CD1c-positive myeloid dendritic cell (primary cell): Measurements from ENCODE around the gene ADARB2.

Experiments used
- DNase-seq: peaks from one replicate; pipeline ENCODE4 v3.0.0-alpha.2; 2016; ENCODE audit errors: extremely low spot score

The ADARB2 gene

DNA sequence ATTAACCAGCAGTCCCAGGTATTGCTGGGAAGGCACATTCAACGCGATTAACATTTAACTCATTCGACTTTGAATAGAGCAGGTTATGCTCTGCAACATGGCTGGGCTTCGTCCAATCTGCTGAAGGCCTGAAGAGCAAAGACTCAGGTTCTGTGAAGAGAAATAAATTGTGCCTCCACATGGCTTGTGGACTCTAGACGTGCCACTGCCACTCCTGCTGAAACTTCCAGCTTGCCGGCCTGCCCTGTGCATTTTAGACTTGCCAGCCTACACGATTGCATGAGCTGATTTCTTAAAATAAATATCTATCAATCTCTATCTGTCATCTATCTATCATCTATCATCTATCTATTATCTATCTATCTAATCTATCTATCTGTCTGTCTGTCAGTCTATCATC, 543.2 kb downstream of the ADARB2 start:
- no peak for DNase-seq

DNA sequence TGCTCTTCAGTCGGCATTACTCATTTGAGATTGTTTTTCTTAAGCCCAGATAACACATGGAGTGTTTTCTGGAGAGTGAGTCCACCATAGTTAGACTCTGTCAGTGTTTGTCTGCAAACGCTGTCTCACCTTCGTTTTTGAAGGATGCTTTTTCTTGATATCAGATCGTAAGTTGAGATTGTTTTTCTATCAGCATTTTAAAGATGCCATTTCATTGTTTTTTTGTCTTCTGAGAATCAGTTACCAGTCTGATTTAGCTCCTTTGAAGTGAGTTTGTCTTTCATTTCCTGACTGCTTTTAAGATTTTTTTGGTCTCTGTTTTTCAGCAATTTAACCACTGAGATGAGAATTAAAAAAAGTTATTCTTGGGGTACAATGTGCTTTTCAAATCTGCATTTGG, 543.8 kb downstream of the ADARB2 start:
- no peak for DNase-seq

DNA sequence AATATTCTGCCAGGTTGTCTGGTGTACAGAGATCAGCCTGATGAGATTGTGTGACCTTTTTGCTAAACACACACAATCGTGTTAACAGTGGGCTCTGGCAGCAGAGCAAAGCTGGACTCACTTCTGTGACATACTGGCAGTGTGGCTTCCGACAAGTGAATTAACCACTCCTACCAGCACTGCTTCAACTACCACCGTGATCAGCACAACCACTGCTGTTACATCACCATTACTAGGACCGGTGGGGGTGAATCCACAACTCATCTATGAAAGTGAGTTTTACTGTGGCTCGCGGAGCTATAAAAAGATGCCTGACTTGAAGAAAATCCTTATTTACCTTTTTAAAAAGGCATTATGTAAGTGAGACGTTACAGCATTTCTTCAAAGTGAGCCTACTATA, 545.6 kb downstream of the ADARB2 start:
- DNase-seq: no peak

DNA sequence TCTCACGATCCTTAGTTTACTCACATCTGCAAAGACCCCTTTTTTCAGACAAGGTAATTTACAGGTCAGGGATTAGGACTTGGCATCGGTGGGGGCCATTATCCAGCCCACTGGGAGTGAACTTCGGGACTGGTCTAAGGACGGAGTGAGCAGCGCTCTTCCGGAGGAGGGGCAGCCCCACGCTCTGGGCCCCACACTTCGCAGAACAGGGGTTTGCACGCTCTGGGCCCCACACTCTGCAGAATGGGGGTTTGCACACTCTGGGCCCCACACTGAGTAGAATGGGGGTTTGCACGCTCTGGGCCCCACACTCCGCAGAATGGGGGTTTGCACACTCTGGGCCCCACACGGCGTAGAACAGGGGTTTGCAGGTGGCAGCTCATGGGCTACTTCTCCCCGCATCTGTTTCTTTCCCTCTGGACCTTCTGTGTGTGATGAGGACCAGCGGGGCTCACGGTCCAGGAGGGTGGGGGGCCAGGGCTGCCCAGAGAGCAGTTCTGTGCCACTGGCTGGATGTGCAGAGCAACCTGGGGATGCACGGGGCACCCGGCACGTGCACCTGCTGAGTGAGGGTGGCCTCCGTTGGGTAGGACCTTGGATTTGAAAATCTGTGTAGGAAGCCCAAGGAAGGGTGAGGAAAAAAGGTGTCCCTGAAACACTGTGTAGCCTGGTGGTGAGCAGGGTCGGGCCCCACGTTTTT, 546.4 kb downstream of the ADARB2 start:
- DNase-seq: no peak

DNA sequence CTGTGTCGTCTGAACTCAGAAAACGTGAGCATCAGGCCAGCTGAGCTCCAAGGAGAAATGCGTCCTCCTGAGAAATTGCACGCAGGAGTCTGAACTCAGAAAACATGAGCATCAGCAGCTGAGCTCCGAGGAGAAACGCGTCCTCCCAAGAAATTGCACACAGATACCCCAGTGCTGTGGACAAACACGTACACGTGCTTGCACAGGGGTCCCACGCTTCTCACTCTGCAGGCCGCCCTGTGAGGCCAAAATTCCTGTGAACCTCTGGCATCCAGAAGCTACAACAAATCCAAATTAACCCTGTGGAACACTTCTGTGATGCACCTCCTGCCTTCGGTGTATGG, 547.3 kb downstream of the ADARB2 start:
- no peak for DNase-seq

DNA sequence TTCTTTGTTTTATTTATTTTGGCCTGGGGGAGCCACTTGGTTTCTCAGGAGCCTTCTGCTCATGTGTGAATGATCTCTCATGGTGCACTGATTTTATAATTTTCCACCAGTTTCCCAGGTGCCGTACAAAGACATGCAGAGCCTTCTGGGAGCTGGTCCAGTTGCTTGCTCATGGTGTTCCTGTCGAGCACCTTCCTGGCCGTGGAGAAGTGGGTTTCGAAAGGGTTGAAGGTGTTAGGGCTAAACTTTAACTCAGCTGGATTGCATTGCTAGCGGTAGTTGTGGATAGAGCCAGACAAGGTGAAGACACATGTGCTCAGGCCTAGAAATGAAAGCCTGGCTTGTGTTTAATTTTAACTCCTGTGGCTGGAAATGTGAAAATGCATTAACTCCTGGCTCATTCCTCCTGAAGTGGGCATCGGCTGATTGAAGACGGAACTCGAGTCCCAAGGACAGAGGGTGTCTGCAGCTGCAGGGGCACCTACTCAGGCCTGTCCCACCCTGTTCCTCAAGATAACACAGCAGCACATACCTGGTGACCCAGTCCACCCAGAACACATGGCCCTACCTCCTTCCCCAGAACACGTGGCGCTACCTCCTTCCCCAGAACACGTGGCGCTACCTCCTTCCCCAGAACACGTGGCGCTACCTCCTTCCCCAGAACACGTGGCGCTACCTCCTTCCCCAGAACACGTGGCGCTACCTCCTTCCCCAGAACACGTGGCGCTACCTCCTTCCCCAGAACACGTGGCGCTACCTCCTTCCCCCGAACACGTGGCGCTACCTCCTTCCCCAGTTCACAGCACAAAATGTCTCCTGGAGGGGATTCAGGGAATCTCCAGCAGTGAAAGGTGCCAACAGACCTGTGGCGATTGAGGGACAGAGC, 547.9 kb downstream of the ADARB2 start:
- no peak for DNase-seq

DNA sequence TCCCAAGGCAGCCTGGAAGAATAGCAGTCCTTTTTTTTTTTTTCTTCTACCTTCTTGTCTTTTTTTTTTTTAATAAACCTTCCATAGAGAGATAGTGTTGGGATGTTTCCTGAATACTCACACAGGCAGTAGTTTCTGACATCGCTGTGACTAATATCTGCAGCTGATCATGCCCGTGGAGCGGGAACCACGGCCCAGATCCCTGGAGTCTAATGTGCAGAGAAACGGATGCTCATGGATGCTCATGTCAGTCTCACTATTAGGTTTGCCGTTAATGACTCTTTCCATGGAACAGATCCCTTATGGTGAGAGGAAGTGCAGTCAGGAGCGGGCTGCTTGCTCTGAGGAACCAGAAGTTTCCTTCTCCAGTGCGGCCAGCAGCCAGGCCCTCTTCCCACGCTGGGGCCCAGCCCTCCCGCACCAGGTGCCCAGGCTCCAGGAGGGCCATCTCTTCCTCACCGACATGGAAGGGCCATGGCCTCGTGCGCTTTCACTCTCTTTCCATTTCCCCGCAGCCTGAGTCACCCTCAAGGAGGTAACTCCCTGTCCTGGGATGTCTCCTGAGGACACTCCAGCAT, 548.7 kb downstream of the ADARB2 start:
- no peak for DNase-seq

DNA sequence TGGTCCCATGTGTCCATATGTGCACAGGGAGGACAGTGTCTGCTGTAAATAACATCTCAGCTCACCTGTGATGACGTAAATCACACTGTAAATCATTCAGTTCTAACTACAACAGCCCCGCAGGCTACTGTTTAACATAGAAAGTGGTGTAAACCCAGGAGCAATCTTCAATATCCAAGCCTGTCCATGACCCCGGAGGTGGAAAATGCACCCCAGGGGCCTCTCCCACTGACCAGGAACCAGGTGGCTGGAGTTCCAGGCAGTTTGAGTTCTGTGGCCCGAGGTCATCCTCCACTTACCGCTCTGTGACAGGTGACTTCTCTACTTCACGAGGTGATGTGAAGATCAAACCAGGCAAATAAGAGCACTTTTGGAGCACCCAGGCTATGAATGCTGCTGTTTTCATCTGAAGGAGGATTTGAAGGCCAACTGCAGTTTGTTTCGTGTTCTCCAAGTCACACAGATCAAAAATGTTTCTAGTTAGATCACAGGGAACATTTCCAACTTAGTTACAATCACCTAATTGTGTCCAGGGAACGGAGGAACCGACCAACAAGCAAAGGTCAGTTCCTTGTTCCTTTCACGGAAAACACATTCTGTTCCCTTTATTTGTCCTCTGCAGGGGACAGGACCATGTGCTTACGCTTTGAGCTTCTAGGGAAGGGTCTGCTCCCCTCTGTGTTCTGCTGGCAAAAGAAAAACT, 549.3 kb downstream of the ADARB2 start:
- no peak for DNase-seq

DNA sequence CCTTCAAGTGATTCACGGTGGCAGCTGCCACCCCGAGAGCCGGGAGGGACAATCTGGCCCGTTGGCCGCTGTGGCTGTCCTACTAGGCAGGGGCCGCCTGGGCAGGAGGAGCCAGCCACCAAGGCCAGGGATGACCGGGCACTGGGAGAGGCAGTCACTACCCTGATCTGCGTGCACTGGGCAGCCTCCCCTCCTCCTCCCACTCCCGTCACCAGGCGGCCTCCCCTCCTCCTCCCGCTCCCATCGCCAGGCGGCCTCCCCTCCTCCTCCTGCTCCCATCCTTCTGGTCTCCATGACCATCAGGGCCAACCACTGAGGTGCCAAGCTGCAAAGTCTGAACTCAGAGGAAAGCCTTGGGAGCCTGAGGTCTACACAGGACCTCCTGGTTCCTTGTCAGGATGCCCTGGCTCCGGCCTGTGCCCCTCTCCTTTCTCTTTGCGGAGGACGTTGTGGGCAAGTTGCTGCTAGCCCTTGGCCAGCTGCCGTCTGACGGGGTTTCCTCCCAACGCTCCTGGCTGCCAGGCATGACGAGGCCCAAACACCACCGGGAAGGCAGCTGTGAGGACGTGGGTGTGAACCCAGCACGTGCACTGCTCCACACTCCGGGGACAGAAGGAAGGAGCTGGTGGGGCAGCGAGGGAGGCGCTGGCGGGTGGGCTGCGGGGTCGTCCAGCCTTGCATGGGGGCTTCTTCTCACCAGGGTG, 550.0 kb downstream of the ADARB2 start:
- no peak for DNase-seq

DNA sequence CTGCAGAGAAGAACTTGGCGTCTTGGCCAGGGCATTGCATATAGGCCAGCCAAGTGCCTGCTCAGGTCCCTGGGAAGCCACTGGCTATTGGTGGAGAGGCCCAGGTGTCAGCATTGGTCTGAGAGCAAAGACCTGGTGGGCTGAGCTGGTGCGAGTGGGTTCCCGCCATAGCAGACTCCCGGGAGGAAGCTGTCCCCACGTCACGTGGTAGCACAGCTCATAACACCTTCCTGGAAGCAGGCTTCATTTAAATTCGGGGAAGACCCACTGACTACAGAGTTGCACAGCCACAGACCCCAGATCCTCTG, 550.7 kb downstream of the ADARB2 start:
- no peak for DNase-seq

DNA sequence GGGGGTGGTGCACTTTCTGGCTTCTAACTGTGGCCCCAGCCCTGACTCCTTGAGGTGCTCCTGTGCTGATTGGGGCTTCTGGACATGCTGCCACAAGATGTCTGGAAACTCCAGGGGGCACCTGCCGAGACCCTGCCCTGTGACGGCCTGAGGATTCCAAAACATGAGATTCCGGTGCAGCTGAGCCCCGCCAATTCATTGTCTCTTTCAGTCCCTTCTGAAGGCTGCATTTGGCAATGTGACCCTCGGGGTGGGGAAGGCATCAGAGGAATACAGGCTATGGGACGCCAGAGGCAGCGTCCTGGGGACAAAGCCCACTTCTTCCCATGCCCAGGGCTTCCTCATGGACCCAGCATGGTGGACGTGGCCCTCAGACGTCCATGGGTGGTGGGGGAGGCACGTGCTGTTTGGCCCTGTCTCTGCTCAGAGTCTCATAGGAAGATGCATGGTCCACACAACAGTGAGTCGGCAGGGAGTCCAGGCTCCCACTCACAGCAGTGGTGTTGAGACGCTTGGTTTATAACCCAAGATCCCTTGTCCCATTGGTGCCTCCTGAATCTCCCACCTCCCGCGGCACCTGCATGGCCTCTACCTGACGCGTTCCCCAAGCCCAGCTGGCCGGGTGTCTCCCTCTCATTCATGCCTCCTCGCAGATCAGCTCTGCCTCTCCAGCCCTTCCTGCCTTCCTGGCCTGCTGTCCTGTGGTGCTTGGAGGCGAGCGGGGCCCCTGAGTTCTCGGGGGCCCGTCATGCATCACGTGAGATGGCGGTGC, 551.2 kb downstream of the ADARB2 start:
- DNase-seq: no peak

DNA sequence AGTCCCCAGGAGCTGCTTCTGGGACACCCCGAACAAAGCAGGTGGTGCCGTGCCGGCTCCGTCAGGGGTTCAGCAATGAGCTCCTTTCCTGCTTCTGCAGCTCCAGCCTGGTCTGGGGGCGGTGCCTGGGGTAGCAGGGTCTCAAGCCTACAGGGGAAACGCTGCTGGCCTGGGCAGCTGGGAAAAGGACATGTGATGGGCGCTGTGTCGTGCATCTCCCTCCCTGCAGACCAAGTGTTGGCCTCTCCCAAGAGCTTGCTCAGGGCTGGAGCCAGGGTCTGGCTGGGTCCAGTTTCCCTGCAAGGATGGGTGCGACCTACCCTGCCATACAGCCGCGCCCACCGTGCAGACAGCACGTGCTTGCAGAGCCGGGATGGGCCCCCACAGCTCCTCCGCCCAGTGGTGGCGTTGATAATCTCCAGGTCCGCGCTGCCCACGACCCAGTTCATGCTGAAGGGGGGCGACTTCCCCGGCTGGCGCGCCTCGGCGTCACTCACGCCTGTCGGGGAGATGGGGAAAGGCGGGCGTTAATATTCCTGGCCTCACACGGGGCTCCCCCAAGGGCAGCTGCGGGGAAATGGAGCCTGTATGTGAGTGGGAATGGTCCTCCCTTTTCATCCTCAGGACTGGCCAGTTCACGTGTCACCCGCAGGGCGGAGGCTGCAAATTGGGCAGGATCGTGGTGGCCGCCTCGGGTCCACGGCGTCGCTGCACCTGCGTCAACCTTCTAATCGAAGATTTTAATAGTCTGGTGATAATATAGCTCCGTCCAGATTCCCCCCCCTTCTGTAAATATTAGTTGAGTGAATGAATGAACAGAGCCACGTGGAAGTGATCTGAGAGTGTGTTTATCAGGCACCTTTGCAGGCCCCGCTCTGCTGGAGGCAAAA, 552.5 kb downstream of the ADARB2 start:
- DNase-seq: no peak

DNA sequence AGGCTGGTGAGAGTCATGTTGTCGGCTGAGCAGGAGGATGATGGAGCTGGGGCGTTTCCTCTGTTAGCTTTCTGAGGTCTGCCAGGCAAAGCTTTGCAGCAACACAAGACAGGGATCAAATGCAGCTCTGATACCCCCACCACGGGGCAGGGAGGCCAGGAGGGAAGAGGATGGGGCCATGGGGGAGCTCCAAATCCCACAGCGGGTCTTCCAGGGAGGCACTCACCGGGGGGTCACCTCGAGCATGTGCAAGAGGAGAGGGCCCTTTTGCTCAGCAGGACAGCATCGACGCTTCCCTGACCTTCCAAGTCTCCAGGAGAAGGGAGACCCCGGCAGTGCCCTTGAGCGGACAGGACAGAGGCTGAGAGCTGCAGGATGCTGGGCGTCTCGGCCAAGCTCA, 553.6 kb downstream of the ADARB2 start:
- DNase-seq: no peak

DNA sequence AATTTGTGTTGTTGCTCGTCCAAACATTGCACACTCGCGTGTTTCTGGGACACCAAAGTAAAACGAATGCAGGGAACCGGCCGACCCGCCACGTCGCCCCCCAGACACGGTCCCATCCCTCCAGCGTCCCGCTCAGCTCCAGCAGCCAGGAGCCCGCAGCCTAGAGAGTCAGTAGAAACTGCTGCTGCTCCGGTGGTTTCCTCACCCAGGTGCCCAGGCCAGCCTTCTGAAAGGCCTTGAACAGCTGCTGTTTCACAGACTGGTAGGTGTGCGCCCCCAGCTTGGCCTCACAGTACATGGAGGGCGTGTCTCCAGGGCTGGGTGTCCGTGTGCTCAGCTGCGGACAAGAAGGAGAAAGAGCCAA, 554.3 kb downstream of the ADARB2 start:
- no peak for DNase-seq

DNA sequence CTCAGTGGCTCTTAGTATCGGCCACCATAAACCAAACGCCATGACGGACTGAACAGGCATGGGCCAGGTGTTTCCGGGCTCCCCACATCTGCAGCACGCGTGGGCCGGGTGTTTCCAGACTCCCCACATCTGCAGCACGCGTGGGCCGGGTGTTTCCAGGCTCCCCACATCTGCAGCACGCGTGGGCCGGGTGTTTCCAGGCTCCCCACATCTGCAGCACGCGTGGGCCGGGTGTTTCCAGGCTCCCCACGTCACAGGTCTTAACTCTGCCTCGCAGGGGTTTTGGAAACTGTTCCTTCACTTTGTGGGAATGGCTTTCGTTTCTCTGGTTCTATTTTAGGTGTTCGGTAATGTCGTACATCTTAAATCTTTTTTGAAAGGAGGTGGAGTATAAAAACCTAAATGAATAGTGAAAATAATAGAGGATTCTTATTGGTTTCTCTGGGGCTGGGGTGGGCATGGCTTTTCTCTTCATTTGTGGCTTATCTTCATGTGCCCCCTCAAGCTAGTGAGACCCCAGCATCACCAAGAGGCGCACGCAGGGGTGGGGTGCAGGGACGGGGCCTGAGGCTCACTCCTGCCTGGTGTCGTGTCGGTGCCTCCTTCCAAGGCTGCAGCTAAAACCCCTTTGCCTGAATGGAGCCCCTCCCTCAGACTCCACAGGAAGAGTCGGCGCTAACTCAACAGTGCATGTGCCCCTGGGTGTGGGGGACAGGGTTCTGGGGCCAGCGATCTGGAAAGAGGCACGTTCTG, 554.9 kb downstream of the ADARB2 start:
- no peak for DNase-seq

DNA sequence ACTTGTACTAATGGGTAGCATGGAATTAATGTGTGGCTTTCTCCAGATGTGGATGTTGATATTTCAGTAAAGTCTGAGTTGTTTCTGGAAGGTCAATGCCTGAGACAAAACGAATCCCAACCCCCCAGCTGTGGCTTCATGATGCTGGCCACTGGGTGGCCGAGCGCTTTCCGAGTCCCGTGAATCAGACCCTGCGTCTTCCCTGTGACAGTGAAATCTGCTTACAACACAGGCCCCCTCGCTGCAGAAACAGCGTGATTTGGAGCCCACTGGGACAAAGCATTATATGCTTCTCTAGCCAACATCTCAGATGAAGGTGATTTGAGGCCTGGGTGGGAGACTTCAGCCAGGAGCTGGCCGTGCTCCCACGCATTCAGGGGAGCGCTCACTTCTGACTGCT, 556.5 kb downstream of the ADARB2 start:
- no peak for DNase-seq

DNA sequence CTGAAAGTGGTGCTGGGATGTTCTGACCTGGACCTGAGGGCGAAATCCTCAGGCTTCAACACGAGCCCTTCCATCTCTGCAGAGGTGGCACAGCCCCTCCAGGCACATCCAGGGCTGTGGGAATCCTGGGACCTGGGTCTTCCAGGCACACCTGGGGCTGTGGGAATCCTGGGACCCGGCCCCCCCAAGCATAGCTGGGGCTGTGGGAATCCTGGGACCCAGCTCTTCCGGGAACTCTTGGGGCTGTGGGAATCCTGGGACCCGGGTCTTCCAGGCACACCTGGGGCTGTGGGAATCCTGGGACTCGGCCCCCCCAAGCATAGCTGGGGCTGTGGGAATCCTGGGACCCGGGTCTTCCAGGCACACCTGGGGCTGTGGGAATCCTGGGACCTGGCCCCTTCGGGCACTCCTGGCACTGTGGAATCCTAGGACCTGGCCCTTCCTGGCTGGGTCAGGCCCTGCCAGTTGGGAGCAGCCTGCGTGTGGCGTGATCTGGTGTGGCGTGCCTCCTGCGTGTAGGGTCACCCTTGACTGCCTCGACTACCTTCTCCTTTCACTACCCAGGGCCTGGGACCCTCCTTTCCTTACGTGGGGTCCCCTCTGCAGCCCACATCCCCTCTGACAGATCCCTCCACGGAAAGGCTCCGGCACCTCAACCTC, 557.1 kb downstream of the ADARB2 start:
- no peak for DNase-seq

DNA sequence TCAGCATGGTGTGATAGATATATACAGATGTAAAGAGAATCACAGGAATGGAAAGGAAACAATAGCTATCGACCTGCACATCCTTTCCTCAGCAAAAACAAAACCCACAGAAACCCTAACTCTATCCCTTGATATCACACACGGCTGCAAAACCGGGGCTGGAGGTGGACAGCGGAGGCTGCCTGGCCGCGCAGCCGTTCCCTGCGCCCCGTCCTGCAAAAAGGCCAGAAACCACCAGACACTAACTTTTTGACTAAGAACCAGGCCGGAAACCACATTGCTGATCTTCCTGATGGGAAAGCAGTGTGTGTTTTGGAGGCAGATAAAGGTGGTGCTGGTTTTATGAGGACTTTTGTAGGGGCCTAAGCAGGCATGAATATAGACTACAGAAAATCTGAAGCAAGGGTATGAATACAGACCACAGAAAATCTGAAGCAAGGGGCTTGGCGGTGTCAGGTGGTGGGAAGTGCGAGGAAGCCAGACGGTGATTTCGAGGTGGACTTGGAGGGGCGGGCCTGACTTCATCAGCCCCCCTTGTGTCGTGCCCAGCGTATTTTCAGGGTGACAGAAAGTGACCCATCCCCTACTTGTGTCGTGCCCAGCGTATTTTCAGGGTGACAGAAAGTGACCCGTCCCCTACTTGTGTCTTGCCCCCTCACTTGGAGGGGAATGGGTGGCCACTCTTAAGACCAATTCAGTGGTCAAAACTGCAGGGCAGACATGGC, 557.8 kb downstream of the ADARB2 start:
- DNase-seq: no peak
